Rectal smooth muscle tissue (tissue), 1 donor: Measurements from ENCODE around the gene N4BP2L2.

ENCODE experiments used
- H3K27ac ChIP-seq: one replicate; pipeline ENCODE4 v1.7.0; 2013; ENCODE audit warnings: low read depth, low read length, inconsistent platforms
- H3K27me3 ChIP-seq: one replicate; pipeline ENCODE4 v1.7.0; 2013; ENCODE audit warnings: low read length; ENCODE audit not compliant: control insufficient read depth, insufficient read depth
- H3K36me3 ChIP-seq: one replicate; pipeline ENCODE4 v1.7.0; 2013; ENCODE audit warnings: low read length; ENCODE audit not compliant: control insufficient read depth, insufficient read depth
- H3K4me1 ChIP-seq: one replicate; pipeline ENCODE4 v1.7.0; 2013; ENCODE audit warnings: low read length; ENCODE audit not compliant: control insufficient read depth, insufficient read depth
- H3K4me3 ChIP-seq: one replicate; pipeline ENCODE4 v1.7.0; 2013; ENCODE audit warnings: low read length
- H3K9ac ChIP-seq: one replicate; pipeline ENCODE4 v1.7.0; 2013; ENCODE audit warnings: low read length

Gene N4BP2L2

DNA sequence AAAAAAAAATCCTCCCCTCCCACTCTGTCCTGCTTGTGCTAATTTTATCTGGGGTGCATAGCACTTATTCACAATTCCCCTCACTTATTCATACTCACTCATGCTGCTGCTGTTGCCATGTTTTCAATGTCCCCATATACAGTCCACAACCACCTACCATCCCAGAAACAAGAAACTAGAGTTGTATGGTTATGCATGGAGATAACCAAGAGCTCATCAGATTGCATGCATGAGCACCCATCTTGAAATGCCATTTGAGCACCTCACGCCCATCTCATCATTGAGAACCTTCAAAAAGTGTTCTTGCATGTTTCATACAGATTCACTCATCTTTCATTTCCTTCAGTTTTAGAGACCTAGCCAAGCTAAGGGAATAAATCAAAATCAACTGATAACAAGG is 15.1 kb upstream of the N4BP2L2 start:
- no peaks in the 10 kb centered on the region for H3K36me3 ChIP-seq
- no peaks in the 10 kb centered on the region for H3K27me3 ChIP-seq
- H3K4me1 ChIP-seq: no peaks in the 10 kb centered on the region
- H3K27ac ChIP-seq: no peak overlapping the region
- H3K4me3 ChIP-seq: no peak overlapping the region
- H3K9ac ChIP-seq: no peak overlapping the region

- Histone ChIP-seq H3K27me3 (no peaks in the 10 kb centered on the region), H3K27ac (no peak overlapping the region), H3K4me1 (no peaks in the 10 kb centered on the region), H3K36me3 (no peaks in the 10 kb centered on the region), H3K4me3 (no peak overlapping the region), H3K9ac (no peak overlapping the region)
Observed at GRCh38 chr13:32549788-32550187, 11.2 kb upstream of the N4BP2L2 start.

- Histone ChIP-seq H3K9ac (no peak overlapping the region), H3K27me3 (no peaks in the 10 kb centered on the region), H3K27ac (no peak overlapping the region), H3K4me3 (no peak overlapping the region), H3K36me3 (no peaks in the 10 kb centered on the region), H3K4me1 (no peaks in the 10 kb centered on the region)
Observed at GRCh38 chr13:32548837-32549236, 10.2 kb upstream of the N4BP2L2 start.

DNA sequence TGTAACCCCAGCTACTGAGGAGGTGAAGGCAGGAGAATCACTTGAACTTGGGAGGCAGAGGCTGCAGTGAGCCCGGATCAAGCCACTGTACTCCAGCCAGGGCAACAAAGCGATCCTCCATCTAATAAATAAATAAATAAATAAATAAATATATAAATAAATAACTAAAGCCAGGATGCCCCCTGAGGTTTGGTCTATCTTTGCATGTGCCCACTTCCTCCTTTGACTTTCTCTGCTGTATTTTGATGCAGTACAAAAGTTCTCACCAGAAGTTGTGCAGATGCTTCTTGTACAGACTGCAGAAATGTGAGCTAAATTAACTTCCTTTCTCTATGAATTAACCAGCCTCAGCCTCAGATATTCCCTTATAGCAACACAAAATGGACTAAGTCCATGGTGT is 6.5 kb upstream of the N4BP2L2 start:
- Histone ChIP-seq H3K36me3 (no peaks in the 10 kb centered on the region), H3K27ac (no peak overlapping the region), H3K4me3 (no peak overlapping the region), H3K9ac (no peak overlapping the region), H3K4me1 (no peaks in the 10 kb centered on the region), H3K27me3 (no peaks in the 10 kb centered on the region)

- Histone ChIP-seq H3K9ac (no peak overlapping the region), H3K4me3 (no peak overlapping the region), H3K36me3 (no peaks in the 10 kb centered on the region), H3K27ac (no peak overlapping the region), H3K27me3 (no peaks in the 10 kb centered on the region), H3K4me1 (peaks cover 2% of the 10 kb centered on the region)
Observed at GRCh38 chr13:32542221-32542620, 3.6 kb upstream of the N4BP2L2 start.

- H3K27me3 ChIP-seq: no peaks in the 10 kb centered on the region
- peak overlapping the region; percentile 93 for H3K27ac ChIP-seq
- H3K4me3 ChIP-seq: peak overlapping the region; percentile 80
- H3K36me3 ChIP-seq: peaks cover 3% of the 10 kb centered on the region
- H3K4me1 ChIP-seq: peaks cover 13% of the 10 kb centered on the region
- peak overlapping the region; percentile 77 for H3K9ac ChIP-seq
Observed at GRCh38 chr13:32538143-32538620, 413 bp downstream of the N4BP2L2 start.

DNA sequence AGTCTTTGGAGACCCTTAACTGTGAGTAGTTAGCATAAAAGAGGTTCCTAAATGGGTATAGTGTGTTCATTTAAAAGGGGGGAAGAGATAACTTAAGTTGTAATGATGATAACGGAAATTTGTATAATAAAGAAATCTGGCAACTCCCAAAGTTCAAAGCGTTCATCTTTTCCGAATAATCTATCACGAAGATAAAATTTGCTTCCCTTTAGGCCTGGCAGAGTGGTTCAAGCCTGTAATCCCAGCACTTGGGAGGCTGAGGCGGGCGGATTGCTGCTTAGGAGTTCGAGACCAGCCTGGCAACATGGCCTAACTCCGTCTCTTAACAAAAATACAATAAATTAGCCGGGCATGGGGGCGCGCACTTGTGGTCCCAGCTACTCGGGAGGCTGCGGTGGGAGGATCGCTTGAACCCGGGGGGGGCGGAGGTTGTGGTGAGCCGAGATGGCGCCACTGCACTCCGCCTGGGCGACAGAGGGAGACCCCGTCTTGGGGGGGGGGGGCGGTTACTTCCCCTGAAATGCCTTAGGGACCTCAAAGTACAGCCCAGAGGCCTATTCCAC is 934 bp downstream of the N4BP2L2 start:
- Histone ChIP-seq H3K4me3 (peak overlapping the region; percentile 80), H3K9ac (peak overlapping the region; percentile 77), H3K27me3 (no peaks in the 10 kb centered on the region), H3K27ac (peak overlapping the region; percentile 93), H3K4me1 (peaks cover 13% of the 10 kb centered on the region), H3K36me3 (peaks cover 3% of the 10 kb centered on the region)

GRCh38 chr13:32535748-32536147 is 2.8 kb downstream of the N4BP2L2 start:
- H3K27me3 ChIP-seq: no peaks in the 10 kb centered on the region
- H3K36me3 ChIP-seq: peaks cover 3% of the 10 kb centered on the region
- peaks cover 21% of the 10 kb centered on the region for H3K4me1 ChIP-seq
- no peak overlapping the region for H3K27ac ChIP-seq
- H3K9ac ChIP-seq: no peak overlapping the region
- H3K4me3 ChIP-seq: no peak overlapping the region

- H3K4me1 ChIP-seq: peaks cover 23% of the 10 kb centered on the region
- H3K27me3 ChIP-seq: no peaks in the 10 kb centered on the region
- no peak overlapping the region for H3K9ac ChIP-seq
- H3K4me3 ChIP-seq: no peak overlapping the region
- peaks cover 3% of the 10 kb centered on the region for H3K36me3 ChIP-seq
- no peak overlapping the region for H3K27ac ChIP-seq
Observed at GRCh38 chr13:32535115-32535514, 3.5 kb downstream of the N4BP2L2 start.

DNA sequence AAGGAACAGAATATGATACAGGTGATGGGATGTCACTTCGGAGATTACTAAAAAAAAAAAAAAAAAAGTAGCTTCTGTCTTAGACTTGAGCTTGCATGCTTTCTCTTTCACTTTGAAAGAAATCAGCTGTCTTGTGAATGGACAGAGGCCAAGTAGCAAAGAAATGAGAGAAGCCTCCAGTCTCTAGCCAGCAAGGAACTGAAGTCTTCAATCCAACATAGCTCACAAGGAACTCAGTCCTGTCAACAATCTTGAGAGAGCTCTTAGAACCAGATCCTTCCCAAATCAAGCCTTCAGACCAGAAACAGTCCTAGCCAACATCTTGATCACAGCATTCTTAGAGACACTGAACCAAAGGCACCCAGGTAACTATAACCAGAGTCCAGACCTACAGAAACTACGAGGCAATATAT is 7.7 kb downstream of the N4BP2L2 start:
- H3K4me1 ChIP-seq: peaks cover 19% of the 10 kb centered on the region
- no peak overlapping the region for H3K27ac ChIP-seq
- no peak overlapping the region for H3K9ac ChIP-seq

GRCh38 chr13:32528358-32528757 is 10.2 kb downstream of the N4BP2L2 start:
- H3K4me1 ChIP-seq: peaks cover 13% of the 10 kb centered on the region
- no peaks in the 10 kb centered on the region for H3K27me3 ChIP-seq
- no peak overlapping the region for H3K9ac ChIP-seq
- H3K36me3 ChIP-seq: no peaks in the 10 kb centered on the region
- no peak overlapping the region for H3K4me3 ChIP-seq
- no peak overlapping the region for H3K27ac ChIP-seq

More for the DNA sequence above, 7.7 kb downstream of the N4BP2L2 start:
- H3K4me3 ChIP-seq: peak overlapping the region; percentile 27
- H3K27me3 ChIP-seq: no peaks in the 10 kb centered on the region
- no peaks in the 10 kb centered on the region for H3K36me3 ChIP-seq

GRCh38 chr13:32527151-32527550 is 11.4 kb downstream of the N4BP2L2 start:
- Histone ChIP-seq H3K9ac (no peak overlapping the region), H3K36me3 (no peaks in the 10 kb centered on the region), H3K4me1 (peaks cover 13% of the 10 kb centered on the region), H3K4me3 (no peak overlapping the region), H3K27ac (no peak overlapping the region), H3K27me3 (no peaks in the 10 kb centered on the region)

- no peak overlapping the region for H3K4me3 ChIP-seq
- no peak overlapping the region for H3K27ac ChIP-seq
- no peaks in the 10 kb centered on the region for H3K36me3 ChIP-seq
- peaks cover 5% of the 10 kb centered on the region for H3K4me1 ChIP-seq
- H3K9ac ChIP-seq: no peak overlapping the region
- no peaks in the 10 kb centered on the region for H3K27me3 ChIP-seq
Observed at GRCh38 chr13:32525766-32526165, 12.8 kb downstream of the N4BP2L2 start.
